ENCODE data around the gene ADAMTS7. TPM values are rescaled to one million over a fixed set of nuclear protein-coding genes. Genes with fewer than 3 reads are reported as not detected.
"Not testable (repeated sequence)": the region's sequence is repeated elsewhere in the genome, so short reads cannot be mapped to it uniquely, and the experiment has no call there.

ADAMTS7 gene
- polyA plus RNA-seq, 3 donors: 0.90 to 7.8 (median 1.9) TPM

- WGBS, 3 donors: 83 to 96% (median 84%) methylated on average over 29 to 35 of the region's 35 CpGs
- not testable (repeated sequence) for H3K27ac ChIP-seq (ENCODE audit: low read depth, low read length)
These were observed 51.8 kb downstream of the ADAMTS7 start for GRCh38 chr15:78759361-78759998.

GRCh38 chr15:78758486-78759200 is 52.6 kb downstream of the ADAMTS7 start:
- not testable (repeated sequence) for H3K27ac ChIP-seq (ENCODE audit: low read depth, low read length)
- 83 to 92% (median 90%) methylated on average over 11 of the region's 11 CpGs for WGBS, 3 donors

GRCh38 chr15:78758084-78758483 is 53.2 kb downstream of the ADAMTS7 start:
- 93 to 99% (median 97%) methylated on average over 8 of the region's 8 CpGs for WGBS, 3 donors
- H3K27ac ChIP-seq (ENCODE audit: low read depth, low read length): not testable (repeated sequence)

- WGBS, 3 donors: 94% methylated on average over 10 of the region's 10 CpGs
- no peak overlapping the region for H3K27ac ChIP-seq (ENCODE audit: low read depth, low read length)
These were observed 53.7 kb downstream of the ADAMTS7 start for GRCh38 chr15:78757636-78757905.

- not testable (repeated sequence) for H3K27ac ChIP-seq (ENCODE audit: low read depth, low read length)
- WGBS, 3 donors: 28 to 64% (median 42%) methylated on average over 23 of the region's 25 CpGs
These were observed 54.3 kb downstream of the ADAMTS7 start for GRCh38 chr15:78756781-78757635.

DNA sequence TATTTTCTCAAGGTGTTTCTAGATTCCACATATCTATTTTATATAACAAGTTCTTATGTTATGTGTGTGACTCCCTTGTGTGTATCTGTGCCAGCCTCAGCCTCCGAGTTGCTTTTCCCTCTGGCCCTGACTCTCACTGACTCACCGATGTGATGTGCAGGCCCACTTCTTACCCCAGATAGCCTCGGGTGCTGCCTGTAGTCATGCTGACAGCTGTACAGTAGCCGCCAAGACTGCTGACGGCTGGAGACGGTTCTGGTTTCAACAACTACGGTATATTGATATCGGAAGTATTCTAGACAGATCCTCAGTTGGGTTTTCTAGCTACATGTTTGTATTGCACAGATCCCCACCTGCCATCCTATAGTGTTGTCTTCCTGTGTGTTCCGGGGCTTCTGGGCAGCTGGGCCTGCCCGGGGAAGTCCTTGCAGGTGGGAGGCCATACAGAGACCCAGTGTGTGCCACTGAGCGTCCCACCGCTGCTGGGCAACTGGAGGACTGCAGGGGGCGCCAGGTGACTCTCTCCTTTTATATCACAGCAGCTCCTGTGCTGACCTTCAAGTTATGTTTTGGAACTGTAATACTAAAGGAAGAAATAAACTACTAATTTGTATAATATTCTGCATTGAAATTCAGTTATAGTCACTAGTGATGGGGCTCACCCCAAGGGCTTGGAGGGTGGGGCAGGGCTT is 55.2 kb downstream of the ADAMTS7 start:
- WGBS, 3 donors: 51 to 69% (median 61%) methylated on average over 12 to 13 of the region's 13 CpGs
- H3K27ac ChIP-seq (ENCODE audit: low read depth, low read length): not testable (repeated sequence)

DNA sequence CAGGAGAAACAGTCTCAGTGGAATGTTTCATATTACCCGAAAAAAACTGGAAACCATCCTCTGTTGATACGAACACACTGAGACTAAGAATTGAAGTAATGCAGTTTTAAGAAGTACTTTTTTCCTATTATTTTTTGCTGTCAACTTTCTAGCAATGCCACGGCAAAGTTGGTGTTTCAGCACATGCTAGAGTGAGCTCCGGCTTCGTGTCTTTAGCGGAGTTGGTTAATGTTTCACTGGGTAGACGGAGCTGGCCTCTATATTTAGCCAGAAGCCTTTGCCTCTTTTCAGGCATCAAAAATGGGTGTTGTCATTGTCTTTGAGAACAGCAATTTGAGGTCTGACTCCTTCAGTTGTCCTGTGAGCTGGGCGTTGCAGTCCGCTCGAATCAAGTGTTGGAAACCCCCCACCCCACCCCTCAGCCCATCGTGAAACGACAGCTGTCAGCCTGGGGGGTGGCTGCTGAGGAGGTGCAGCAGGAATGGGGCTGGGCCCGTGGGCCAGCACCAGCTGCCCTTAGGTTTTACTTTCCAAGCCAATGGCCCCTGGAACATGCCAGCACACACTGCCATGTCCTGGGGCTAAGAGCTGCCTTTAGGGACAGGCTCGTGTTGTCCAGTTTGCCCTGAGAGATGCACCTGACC is 56.5 kb downstream of the ADAMTS7 start:
- H3K27ac ChIP-seq (ENCODE audit: low read depth, low read length): not testable (repeated sequence)
- 53 to 88% (median 85%) methylated on average over 13 to 14 of the region's 14 CpGs for WGBS, 3 donors

GRCh38 chr15:78753751-78754535 is 57.3 kb downstream of the ADAMTS7 start:
- H3K27ac ChIP-seq (ENCODE audit: low read depth, low read length): not testable (repeated sequence)
- WGBS, 3 donors: 88 to 93% (median 93%) methylated on average over 8 to 10 of the region's 10 CpGs

GRCh38 chr15:78753359-78753659 is 58.0 kb downstream of the ADAMTS7 start:
- WGBS, 3 donors: 81 to 88% (median 84%) methylated on average over 6 to 7 of the region's 7 CpGs
- not testable (repeated sequence) for H3K27ac ChIP-seq (ENCODE audit: low read depth, low read length)

- 59 to 81% (median 77%) methylated on average over 24 of the region's 24 CpGs for WGBS, 3 donors
These were observed 58.5 kb downstream of the ADAMTS7 start for GRCh38 chr15:78752492-78753358.

DNA sequence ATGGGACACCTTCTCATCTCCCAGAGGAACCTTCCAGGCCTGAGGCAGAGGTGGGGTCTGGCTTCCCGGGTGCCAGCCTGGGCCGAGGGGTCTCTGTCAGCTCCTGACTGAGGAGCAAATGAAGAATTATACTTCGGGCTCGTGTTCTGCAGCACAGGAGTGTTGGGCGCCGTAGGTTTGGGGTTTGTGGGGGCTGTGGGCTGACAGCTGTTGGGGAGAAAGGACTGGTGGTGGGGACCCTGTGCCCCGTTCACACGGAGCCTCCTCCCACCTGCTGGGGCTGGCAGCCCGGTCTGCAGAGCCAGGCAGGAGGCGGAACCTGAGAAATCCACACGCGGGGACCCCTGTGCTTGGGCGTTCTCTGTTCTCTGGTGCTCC is 59.7 kb downstream of the ADAMTS7 start:
- WGBS, 3 donors: 67 to 80% (median 74%) methylated on average over 13 of the region's 13 CpGs
- no peak overlapping the region for H3K27ac ChIP-seq (ENCODE audit: low read depth, low read length)

More at GRCh38 chr15:78752492-78753358, 58.5 kb downstream of the ADAMTS7 start:
- no peak overlapping the region for H3K27ac ChIP-seq (ENCODE audit: low read depth, low read length)

DNA sequence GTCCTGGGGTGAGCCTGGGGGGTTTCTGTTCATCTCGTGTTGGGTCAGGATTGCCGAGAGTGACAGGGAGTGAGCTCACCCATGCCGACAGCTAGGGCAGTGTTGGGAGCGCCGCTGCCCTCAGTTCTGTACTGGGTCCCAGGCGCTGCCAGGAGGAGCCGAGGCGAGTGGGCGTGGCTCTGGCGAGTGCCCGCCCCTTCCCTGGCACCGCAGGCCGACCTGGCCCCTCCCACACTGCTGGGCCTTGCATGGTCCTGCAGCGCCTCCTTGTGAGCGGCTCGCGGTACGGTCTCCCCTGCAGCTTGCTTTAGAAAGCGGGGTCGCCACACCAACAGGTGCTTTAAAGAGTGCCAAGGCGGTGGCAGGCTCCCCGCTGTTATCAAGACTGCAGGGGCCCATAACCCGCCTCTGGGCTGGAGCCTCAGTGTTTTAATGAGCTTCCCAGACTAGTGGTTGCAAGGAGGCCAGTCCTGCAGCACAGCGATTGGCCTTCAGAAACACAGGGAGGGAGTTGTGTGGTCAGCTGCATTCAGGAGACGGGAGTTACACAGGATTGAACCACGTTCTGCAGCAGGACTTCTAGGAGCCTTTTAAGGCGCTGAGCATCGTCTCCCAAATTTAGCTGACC is 60.2 kb downstream of the ADAMTS7 start:
- H3K27ac ChIP-seq (ENCODE audit: low read depth, low read length): not testable (repeated sequence)
- WGBS, 3 donors: 7 to 10% (median 7%) methylated on average over 24 to 28 of the region's 28 CpGs

GRCh38 chr15:78750566-78750965 is 60.7 kb downstream of the ADAMTS7 start:
- H3K27ac ChIP-seq (ENCODE audit: low read depth, low read length): no peak overlapping the region
- WGBS, 3 donors: 25 to 53% (median 44%) methylated on average over 7 of the region's 7 CpGs

DNA sequence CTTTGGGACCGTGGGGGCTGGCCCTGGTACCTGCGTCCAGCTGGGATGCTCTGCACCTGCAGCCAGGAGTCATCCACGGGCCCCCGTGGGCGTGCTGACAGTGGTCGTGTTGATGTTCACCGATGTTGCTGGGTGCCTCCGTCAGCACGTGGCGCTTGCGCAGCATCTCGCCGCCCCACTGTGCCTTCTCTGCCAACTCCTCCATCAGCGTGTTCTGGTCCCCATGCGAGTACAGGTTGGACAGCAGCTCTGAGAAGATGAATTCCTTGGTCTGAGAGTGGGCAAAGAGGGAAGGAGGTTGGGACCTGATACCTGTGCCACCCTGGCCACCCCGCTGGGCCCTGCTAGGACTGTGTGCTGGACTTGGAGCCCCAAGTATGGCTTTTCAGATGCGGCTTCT is 61.4 kb downstream of the ADAMTS7 start:
- WGBS, 3 donors: 90 to 95% (median 94%) methylated on average over 17 of the region's 17 CpGs
- no peak overlapping the region for H3K27ac ChIP-seq (ENCODE audit: low read depth, low read length)

- 81 to 83% (median 83%) methylated on average over 7 of the region's 7 CpGs for WGBS, 3 donors
- not testable (repeated sequence) for H3K27ac ChIP-seq (ENCODE audit: low read depth, low read length)
These were observed 63.4 kb downstream of the ADAMTS7 start for GRCh38 chr15:78747877-78748276.

GRCh38 chr15:78741674-78742073 is 69.6 kb downstream of the ADAMTS7 start:
- not testable (repeated sequence) for H3K27ac ChIP-seq (ENCODE audit: low read depth, low read length)
- 48 to 93% (median 55%) methylated on average over 2 to 4 of the region's 4 CpGs for WGBS, 3 donors

DNA sequence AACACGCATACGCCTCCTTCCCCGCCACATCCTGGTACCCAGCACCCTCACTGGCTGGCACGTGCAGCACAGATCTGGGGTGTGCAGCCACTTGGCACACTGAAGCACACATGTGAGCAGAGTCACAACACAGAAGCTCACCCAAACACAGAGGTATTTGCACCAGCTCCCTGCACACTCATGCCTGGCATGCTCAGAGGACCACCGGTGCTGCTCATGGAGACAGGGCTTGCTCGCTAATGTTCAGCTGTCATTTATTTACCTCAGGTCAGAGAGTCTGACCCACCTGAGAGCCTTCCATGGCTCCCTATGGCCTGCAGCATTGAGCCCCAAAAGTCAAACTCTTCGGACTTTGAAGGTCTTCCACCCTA is 70.4 kb downstream of the ADAMTS7 start:
- 71 to 84% (median 74%) methylated on average over 7 of the region's 7 CpGs for WGBS, 3 donors
- no peak overlapping the region for H3K27ac ChIP-seq (ENCODE audit: low read depth, low read length)
